Medulla oblongata (tissue), 1 donor: ENCODE data around the gene DNAJB8.

Experiments
- DNase-seq: peaks from one replicate; pipeline ENCODE4 v3.0.0-alpha.2; 2015; ENCODE audit errors: extremely low spot score

Gene DNAJB8

DNA sequence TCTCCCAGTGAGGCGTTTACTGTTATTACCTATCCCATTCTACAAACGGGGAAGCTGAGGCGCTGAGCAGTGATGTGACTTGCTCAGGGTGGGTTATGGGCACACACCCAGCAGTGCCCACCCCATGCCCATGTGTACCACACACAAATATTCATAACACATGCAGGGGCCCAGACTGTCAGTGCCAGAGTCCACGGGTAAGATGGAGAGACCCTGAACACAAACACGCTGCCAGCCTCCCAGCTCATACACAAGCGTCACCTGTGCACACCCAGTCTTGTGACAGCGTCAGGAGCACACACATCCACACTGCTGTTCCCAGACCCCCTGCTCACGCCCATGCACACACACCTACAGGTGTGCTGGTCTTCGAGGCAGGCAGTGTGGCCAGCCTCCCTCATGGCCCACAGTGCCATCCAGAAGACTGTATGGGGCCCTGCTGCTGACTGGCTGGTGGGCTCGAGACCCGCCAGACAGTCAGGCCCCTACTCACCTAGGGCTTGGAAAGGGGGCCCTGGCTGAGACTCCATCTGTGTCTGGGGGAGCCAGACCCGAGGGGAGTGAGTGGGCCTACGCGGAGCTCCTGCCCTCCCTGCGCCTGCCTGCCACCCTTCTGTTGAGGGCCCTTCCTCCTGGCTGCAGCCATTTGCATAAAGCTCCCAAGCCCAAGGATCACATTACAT is 39.4 kb downstream of the DNAJB8 start:
- DNase-seq, result no peak

DNA sequence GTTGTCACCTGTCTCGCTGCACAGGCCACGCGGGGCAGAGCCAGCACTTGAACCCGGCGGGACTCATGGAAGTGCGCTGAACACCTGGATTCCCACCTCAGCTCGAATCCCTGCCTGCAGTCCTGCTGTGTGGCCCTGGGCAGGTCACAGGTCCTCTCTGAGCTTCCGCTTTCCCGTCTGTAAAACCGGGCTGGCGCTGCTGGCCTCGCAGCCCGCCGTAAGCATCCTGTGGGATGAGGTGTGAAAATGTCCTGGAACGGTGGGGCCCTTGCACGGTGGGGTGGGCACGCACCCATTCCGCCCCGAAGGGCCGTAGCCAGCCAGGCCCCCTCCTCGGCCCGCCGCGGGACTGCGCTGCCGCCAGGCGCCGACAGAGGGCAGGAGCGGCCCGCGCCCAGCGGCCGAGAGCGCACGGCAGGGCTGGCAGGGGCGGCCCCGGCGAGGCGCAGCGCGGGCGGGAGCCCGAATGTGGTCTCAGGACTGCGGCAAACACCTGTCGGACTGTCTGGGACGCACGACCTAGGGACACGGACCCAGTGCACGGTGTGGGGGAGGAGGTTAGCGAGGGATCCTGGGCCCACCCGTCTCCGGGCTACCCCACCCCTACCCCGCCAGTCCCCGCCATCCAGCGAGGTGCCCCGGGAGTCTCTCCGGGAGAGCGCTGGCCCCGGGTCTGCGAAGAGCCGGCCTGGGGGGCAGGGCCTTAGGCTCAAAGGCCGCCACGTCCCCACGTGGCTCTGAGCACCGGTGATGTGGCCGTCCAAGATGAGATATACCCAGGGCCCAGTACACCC is 40.4 kb downstream of the DNAJB8 start:
- DNase-seq, result peak; percentile 31

DNA sequence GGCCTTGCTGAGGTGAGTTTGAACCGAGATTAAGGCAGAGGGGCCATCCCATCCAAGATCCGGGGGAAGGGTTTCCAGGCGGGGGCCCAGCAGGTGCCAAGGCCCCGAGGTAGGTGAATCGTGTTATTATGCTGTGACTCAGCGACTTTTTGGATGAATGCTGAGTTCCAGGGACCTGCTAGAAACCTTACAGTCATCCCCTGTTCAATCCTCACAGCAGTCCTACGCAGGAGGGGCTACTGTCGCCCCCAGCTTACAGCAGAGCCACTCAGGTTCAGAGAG is 40.9 kb downstream of the DNAJB8 start:
- DNase-seq, result no peak

DNA sequence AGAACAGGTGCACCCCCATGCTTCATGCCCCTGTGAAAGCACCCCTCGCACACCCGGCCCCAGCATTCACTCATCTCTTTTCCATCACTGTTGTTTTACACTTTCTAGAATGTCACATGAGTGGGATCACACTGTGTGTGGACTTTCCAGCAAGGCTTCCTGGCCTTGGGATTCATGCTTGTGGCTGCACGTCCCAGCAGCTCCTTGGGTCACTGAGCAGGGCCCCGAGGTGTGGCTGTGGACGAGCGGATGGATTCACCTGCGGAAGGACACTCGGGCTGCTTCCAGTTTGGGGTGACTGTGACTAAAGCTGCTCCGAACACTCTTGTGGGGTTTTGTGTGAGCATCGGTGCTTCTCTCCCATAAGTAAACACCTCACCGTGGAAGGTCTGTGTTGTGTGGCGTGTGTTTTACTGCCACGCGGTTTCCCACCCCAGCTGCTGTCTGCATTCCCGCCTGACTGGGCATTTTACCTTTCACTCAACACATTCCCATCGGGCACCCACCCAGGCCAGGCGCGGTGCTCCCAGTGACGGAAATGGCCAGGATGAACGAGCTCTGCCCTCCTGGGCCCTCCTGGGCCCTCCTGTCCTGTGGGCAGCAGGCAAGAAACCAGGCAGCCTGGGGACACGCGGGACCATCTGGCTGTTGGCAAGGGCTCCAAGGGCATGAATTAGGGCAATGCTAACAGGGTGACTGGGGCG is 41.4 kb downstream of the DNAJB8 start:
- DNase-seq, result no peak

DNA sequence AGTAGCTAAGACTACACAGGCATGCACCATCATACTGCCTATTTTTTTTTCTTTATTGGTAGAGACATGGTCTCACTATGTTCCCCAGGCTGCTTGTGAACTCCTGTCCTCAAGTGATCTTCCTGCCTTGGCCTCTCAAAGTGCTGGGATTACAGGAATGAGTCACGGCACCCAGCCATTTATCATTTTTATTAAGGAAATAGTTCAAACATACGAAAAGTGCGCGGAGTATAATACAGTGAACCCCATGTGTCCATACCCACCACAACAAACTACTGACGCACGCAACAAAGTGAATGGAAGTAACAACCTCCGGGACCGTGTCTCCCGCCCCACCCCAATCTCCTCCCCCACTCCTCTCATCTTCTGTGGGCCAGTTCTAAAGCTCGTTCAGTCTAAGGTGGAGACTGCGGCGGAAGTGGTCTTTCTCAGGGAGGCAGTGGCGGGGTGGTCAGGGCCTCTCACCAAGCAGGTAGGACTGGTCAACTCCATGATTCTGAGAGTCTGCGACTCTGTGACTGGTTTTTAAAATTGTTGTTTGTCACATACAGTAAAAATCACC is 42.1 kb downstream of the DNAJB8 start:
- no peak for DNase-seq

DNA sequence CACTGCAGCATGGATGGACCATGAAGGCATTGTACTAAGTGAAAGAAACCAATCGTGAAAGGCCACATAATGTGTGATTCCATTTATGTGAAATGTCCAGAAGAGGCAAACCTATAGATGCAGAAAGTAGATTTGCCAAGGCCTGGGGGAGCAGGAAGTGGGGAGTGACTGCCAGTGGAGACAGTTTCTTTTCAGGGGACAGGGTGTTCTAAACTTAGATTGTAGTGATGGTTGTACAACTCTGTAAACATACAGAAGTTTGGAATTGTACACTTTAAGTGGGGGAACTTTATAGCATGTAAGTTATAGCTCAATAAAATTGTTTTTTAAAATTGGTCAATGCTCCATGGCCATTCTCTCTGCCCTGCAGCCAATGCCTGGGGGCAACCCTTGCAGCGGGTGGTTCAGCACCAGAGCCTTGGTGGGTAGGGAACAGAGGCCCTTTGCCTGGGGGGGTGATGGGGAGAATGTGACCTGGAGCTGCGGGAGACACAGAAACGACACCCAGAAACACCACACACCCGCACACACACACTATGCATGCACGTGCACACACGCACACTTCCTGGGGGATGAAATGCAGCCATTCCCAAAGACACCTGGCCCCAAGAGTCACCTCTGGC is 43.1 kb downstream of the DNAJB8 start:
- no peak for DNase-seq

DNA sequence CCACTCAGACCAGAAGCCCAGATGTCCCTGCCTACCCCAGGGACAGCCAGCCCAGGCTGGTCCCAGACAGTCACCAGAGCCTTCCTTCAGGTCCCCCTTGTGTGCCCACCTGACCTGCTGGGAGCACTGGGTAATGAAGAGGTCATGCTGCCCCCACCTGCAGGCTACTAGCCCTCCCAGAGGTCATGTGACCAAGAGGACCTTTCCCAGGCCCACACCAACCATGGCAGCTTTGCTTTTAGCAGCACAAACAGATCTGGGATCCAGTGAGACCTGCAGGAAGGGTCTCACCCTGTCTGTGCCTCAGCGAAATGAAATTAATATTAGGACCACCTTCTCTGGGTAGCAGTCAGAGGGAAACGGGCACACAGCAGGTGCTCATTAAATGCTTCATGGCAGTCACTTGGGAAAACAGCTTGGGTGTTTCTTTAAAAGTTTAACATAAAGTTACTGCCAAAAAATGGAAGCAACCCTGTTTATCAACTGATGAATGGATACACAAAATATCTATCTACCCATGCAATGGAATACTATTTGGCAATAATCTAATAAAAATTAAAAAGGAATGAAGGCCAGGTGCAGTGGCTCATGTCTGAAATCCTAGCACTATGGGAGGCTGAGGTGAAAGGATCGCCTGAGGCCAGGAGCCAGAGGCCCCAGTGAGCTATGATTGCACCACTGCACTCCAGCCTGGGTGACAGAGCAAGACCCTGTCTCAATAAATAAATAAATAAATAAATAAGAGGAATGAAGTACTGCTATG is 43.7 kb downstream of the DNAJB8 start:
- no peak for DNase-seq

DNA sequence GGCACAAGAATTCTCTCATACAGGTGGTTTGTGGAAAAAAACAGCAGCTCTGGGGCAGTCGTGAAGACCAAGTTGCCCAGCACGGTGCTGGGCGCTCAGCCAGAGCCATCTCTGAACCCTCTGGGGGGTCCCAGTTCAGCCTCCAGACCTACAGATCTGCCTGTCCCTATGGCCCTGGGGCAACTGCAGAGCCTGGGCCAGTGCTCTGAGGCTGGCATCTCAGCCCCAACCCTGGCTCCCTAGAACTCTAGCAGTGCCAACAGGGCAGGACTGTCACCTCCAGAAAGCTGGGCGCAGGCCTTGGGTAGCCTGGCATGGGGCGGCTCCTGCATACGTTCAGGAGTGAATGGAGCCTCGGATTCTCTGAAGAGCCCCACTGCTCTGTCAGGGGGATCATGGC is 44.7 kb downstream of the DNAJB8 start:
- DNase-seq, result no peak

DNA sequence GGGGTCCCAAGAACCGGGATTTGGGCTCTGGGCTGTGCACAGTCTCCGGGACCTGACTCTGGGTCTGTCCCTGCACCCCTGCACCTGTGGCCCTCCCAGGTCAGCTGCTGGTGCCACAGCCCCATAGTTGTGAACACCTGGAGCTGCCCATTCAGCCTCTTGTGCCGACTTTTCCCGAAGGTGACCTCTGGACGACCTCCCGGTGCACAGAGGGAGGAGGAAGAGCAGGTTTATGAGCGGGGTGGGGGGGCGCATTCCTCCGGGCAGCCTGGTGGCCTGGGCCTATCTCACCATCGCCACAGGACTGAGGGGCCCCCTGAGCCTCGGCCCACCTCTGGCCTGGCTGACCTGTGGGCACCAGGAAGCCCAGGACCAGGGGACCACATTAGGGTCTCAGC is 45.3 kb downstream of the DNAJB8 start:
- DNase-seq, result no peak

DNA sequence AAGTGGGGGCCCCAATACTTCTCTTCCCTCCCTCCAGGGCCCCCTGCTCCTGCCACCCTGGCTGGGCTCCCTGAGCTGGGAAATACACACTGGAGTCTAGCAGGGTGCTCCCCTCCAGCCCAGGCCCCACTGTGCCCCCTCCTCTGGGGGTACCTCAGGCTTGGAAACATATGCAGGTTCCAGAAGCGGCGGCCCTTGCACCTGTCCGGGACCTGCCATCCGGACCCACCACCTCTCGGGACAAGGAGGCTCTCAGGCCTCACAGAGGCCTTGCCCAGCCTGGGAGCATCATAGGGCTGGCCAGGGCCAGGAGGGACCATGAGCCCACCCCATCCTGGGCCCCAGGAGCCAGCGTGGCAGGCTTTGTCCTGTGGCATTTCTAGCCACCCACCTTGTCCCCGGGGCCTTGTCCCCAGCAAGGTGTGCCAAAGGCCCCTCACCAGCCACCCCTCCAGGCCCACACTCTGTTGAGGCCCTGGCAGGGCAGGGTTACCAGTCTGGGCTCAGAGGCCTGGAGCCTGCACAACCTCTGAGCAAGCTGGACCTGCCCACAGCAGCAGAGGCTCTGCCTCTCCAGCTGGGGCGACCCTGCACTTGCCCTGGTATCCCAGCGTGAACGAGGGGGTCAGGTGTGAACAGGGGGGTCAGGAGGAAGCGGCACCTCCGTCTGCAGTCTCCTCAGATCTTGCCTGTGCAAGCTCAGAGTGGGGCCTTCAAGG is 45.8 kb downstream of the DNAJB8 start:
- no peak for DNase-seq

DNA sequence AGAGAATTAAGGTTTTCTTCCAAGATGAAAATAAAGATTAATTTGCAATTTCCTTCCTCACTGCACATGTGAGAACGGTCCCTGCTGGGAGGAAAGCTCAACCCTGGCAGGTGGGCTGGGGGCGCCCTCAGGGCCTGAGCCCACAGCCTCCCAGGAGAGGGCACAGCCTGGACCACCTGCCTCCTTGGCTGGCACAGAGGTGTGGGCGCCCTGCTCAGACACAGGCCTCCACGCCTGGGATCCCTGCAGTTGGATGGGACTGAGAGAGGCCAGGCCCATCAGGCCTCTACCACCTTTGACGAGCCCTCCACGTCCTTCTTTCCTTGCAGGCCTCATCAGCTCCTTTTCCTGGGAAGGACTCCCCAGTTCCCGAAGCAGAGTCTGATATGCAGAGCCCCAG is 46.4 kb downstream of the DNAJB8 start:
- DNase-seq, result no peak

DNA sequence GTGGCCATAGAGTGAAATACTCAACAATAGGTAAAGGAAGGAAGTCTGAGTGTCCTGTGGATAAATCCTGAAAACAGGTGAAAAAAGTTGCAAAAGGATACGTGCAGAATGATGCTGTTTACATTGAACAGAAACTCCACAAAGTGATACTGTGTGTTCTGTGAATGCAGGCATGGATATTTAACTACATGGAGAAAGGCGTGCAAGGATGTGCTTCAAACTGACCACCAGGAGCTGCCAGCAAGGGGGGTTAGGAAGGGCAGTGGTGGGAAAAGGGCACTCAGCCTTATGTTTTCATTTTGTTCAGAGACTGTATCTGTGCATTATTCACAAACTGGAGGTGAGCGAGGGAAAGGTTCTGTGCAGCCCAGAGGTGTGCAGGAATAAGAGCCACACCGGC is 47.4 kb downstream of the DNAJB8 start:
- no peak for DNase-seq

DNA sequence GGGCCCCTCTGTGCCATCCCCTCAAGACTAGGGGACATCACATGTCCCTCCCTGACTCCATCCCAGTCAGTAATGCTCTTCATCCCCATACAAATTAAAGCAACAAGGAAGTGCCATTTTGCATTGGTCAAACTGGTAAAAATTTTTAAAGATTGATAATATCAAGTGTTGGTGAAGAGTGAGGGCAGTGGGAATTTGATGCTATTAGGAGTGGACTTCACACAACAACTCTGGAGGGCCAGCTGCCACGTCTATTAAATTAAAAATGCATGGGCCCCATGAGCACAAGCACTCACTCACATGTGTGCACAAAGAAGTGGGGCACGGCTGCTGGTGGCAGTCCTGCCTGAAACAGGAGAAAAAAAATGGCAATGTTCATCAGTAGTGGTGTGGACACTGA is 47.8 kb downstream of the DNAJB8 start:
- DNase-seq, result no peak

DNA sequence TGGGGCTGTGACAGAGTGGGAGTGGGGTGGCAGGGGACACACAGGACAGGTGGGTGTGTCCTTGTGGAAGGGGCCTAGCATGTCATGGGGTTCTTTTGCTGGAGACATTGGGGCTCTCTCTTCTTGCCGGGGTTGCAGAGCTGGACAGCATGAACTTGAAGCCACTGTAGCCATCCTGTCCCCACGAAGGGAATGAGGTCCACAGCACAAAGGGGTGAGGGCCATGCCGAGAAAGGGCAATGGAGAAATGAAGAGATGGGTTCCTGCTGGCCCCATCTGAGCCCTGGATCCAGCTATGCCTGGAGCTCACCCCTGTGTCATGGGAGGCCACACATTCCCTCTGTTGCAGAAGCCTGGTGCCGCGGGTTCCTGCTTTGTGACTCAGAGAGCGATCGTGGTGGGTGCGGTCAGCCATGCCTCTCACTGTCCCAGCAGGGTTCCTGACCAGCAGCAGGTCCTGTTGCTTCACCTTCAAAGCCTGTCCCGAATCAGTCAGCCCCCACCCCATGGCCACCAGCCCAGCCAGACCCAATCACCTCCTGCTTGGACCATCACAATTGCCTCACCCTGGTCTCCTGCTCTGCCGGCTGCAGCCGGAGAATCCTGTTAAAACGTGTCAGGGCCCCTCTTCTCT is 50.0 kb downstream of the DNAJB8 start:
- no peak for DNase-seq

DNA sequence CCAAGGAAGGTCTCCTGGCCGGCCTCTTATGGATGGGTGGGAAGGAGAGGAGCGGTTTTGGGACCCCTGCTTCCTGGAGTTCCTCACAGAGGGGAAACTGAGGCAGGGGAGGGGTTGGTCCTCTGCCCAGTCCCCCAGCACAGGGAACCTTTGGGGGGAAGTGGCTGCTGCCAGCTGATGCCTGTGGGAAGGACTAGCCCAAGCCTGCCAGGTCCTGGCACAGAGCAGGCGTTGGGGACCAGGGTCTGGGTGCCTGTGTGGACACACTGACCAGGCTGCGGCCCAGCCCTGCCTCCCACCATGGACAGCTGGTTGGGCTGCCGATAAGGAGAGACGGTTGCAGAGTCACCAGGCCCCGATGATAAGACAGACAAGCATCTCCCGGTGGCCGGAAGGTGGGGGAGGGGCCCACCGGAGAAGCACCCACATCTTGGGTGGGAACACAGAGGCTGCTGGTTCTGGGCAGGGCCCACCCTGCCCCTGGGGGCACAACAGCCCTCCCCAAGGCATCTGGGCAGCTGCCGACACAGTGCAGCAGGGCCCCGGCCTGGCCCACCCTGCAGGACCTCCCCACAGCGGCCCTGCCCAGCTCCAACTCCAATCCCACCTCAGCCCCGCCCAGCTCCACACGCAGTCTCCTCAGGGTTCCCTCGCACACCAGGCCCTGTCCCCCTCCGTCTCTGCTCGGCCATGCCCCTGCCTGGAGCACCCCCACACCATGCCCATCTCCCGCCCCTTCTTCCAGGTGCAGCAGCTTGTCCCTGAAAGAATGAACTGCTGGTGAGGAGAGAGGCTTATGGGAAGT is 50.7 kb downstream of the DNAJB8 start:
- DNase-seq, result no peak

DNA sequence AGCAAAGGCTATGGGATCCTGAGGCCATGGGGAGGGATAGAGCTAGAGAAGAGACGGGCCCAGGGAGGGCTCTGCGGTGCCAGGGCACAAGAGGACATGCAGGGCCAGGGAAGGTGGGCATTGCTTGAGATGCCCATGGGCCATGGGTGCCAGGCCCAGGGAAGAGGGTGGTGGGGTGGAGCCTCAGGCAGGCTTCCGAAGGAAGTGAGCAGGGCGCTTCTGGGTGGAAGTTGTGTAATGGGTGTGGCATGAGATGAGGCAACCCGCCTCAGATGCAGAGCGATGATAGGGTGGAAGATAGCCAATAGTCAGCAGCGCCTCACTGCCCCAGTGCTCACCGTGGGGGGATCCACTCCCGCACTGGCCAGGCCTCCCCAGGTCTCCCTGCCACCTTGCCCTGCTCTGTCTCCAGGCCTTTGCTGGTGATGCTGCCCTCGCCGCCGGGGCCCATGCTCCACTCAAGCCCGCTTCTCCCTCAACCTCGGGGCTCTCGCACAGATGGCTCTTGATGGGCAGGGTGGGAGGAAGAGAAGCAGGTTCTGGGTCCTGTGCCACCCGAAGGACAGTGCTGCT is 51.4 kb downstream of the DNAJB8 start:
- DNase-seq, result no peak

DNA sequence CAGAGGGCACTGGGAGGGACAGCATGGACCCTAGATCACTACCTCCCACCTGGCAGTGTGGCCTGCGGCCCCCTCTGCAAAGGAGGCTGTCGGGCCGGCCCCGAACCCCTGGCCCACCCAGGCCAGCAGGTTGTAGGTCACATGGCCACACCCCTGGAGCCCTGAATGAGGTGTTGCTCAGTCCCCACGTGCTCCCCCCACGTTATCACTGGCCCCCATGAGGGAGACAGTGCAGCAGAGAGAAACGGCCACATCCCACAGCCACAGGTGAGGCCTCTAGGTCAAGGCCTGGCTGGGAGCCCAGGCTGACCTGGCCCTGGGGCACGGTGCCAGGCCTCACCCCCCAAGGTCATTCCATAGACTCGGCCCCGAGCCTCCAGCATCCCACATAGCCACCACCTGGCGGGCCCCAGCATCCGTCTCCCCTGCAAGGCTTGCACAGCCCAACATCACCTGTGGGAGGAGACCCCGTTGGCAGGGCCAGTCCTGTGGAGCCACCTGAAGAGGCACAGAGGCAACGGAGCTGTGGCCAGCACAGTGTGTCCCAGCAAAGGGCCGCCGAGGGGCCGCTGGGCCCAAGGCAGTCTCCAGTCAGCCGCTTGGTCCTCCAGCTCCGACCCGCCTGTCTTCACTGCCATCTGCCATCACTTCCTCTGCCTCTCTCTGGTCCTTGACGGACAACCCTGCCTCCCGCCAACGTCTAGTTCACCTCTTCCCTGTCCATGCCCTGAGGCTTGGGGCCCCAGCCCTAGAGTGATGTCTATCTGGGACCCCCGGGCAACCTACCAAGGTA is 53.1 kb downstream of the DNAJB8 start:
- DNase-seq, result no peak

DNA sequence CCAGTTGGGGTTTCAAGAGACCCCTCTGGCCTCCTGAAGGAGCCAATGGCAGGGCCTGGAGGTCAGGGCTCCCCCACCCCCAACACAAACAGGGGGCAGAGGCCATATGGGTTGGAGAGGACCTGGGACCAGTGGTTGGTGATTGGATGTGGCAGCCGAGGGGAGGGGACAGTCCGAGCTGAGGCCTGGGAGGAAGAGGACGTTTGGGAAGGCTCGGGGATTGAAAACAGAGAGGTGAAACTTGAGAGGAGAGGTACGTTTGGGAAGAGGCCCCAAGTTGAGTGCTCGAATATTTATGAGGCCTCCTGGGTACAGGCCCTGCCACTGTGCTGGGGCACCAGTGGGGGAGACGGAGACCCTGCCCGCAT is 53.7 kb downstream of the DNAJB8 start:
- DNase-seq, result no peak
